Glutamatergic neuron (in vitro differentiated cells): ENCODE data around the gene MAGI1. TPM values are rescaled to one million over a fixed set of nuclear protein-coding genes. Genes with fewer than 3 reads are reported as not detected.

Experiments used
- DNase-seq: peaks from one replicate; pipeline ENCODE4 v3.0.0; 2022
- H3K27ac Mint-ChIP-seq: one replicate; pipeline ENCODE4 v1.8.0; 2020; ENCODE audit warnings: mild to moderate bottlenecking, mixed read lengths, inconsistent platforms; ENCODE audit not compliant: unreplicated experiment
- H3K27me3 Mint-ChIP-seq: one replicate; pipeline ENCODE4 v1.8.0; 2020; ENCODE audit warnings: mild to moderate bottlenecking, moderate library complexity, mixed read lengths, inconsistent platforms; ENCODE audit not compliant: unreplicated experiment
- H3K36me3 Mint-ChIP-seq: one replicate; pipeline ENCODE4 v1.8.0; 2020; ENCODE audit warnings: mild to moderate bottlenecking, mixed read lengths, inconsistent platforms; ENCODE audit not compliant: unreplicated experiment
- H3K4me1 Mint-ChIP-seq: one replicate; pipeline ENCODE4 v1.8.0; 2020; ENCODE audit warnings: mild to moderate bottlenecking, low read depth, mixed read lengths, inconsistent platforms; ENCODE audit not compliant: unreplicated experiment
- H3K4me3 Mint-ChIP-seq: one replicate; pipeline ENCODE4 v1.8.0; 2020; ENCODE audit warnings: mild to moderate bottlenecking, mixed read lengths, inconsistent platforms; ENCODE audit not compliant: unreplicated experiment
- H3K9me3 Mint-ChIP-seq: one replicate; pipeline ENCODE4 v1.8.0; 2020; ENCODE audit warnings: mild to moderate bottlenecking, moderate library complexity, mixed read lengths, inconsistent platforms; ENCODE audit not compliant: unreplicated experiment
- CTCF ChIP-seq: fragments of 200-600 bp; sonication (generic); IDR thresholded peaks from one replicate; pipeline ENCODE4 v1.5.0; 2021; ENCODE audit not compliant: partially characterized antibody, unreplicated experiment
- total RNA-seq: library from RNA; stranded (reverse); fragmentation: NEBNext Ultra II Directional; extraction: Animal tissue kit (Norgen Biotek cat#: 25700); gene quantifications from one replicate; pipeline ENCODE4 v1.2.1, GENCODE V29; 2021; ENCODE audit not compliant: unreplicated experiment

The MAGI1 gene
- total RNA-seq, 1 donor from 2014 or later: 46.5 TPM

- Mint-ChIP-seq H3K4me1 (peaks cover 2% of the 10 kb centered on the region), H3K27me3 (no peaks in the 10 kb centered on the region), H3K9me3 (peaks cover 2% of the 10 kb centered on the region), H3K36me3 (no peaks in the 10 kb centered on the region), H3K27ac (peak overlapping the region; percentile 52), H3K4me3 (no peak overlapping the region)
- no peak for TF ChIP-seq CTCF
- no peak for DNase-seq
These were observed 460.8 kb downstream of the MAGI1 start for GRCh38 chr3:65577843-65578430.

DNA sequence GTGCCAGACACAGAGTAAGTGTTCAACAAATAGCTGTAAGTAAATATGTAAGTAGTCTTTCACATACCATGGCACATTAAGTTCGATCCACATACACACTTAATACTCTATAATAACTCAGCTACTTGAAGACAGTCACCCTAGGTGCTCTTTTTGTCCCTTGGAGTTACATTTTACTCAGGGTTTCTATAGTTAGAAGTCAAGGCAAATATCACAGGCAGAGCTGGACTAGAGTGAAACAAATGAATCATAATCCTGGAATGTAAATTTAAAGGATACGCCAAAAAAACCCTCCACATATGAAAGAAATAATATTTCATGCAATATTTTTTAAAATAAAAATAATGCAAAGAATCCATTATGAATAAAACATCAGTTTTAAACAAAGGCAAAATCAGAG is 461.8 kb downstream of the MAGI1 start:
- H3K27ac Mint-ChIP-seq: no peak overlapping the region
- no peaks in the 10 kb centered on the region for H3K36me3 Mint-ChIP-seq
- no peak overlapping the region for H3K4me3 Mint-ChIP-seq

DNA sequence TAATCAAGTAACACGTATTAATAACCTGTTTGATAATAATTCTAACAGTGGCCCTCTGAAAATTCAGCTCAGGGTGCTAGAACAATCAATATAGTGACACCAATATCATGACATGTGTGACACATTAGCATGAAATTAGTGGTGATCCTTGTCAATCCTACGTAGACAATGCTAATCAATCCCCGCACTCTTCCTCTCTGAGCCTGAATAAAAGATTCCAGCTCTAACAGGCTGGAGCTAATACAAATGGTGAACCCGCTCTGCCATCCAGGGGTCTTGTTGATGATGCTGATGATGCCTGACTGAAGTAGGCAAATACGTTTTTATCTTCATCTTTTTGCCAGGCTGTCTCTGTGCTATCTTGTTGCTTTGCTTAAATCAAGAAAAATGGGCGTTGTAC is 462.5 kb downstream of the MAGI1 start:
- no peaks in the 10 kb centered on the region for H3K27me3 Mint-ChIP-seq
- peaks cover 5% of the 10 kb centered on the region for H3K4me1 Mint-ChIP-seq
- TF ChIP-seq CTCF: no peak
- peaks cover 2% of the 10 kb centered on the region for H3K9me3 Mint-ChIP-seq
- H3K36me3 Mint-ChIP-seq: no peaks in the 10 kb centered on the region
- H3K27ac Mint-ChIP-seq: no peak overlapping the region
- no peak overlapping the region for H3K4me3 Mint-ChIP-seq
- no peak for DNase-seq

More for the DNA sequence above, 461.8 kb downstream of the MAGI1 start:
- peaks cover 2% of the 10 kb centered on the region for H3K4me1 Mint-ChIP-seq
- no peak for TF ChIP-seq CTCF
- H3K9me3 Mint-ChIP-seq: peaks cover 2% of the 10 kb centered on the region
- DNase-seq: no peak
- H3K27me3 Mint-ChIP-seq: no peaks in the 10 kb centered on the region

- no peaks in the 10 kb centered on the region for H3K27me3 Mint-ChIP-seq
- no peaks in the 10 kb centered on the region for H3K36me3 Mint-ChIP-seq
- H3K4me1 Mint-ChIP-seq: peaks cover 5% of the 10 kb centered on the region
- DNase-seq: no peak
- H3K9me3 Mint-ChIP-seq: peaks cover 2% of the 10 kb centered on the region
- H3K27ac Mint-ChIP-seq: no peak overlapping the region
- no peak overlapping the region for H3K4me3 Mint-ChIP-seq
- no peak for TF ChIP-seq CTCF
These were observed 463.3 kb downstream of the MAGI1 start for GRCh38 chr3:65575376-65575840.

DNA sequence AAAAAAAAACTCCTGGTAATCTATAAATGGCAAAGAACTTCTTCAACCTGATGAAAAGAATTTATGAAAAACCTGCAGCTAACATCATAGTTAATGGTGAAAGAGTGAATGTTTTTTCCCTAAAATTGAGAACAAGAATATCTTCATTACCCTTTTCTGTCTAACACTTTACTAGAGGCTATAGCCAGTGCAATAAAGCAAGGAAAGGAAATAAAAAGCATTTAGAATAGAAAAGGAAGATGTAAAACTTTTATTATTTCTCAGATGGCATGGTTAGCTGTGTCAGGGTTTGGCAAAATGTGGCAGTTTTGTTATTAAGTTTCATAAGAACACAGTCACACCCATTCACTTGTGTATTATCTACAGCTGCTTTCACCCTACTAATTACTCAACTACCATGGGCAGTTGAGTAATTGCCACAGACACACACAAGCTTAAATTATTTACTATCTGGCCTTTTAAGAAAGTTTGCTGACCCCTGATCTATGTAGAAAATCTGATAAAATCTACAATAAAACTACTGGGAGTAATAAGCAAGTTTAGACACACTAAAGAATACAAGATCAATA is 465.1 kb downstream of the MAGI1 start:
- Mint-ChIP-seq H3K4me3 (no peak overlapping the region), H3K9me3 (no peaks in the 10 kb centered on the region), H3K27me3 (no peaks in the 10 kb centered on the region), H3K27ac (no peak overlapping the region), H3K4me1 (peaks cover 5% of the 10 kb centered on the region), H3K36me3 (no peaks in the 10 kb centered on the region)
- no peak for TF ChIP-seq CTCF
- DNase-seq: no peak
